RWPE2 (cell line): Measurements from ENCODE around the gene CCDC69.
"Not testable (repeated sequence)": the region's sequence is repeated elsewhere in the genome, so short reads cannot be mapped to it uniquely, and the experiment has no call there.

Source experiments
- ATAC-seq: fragments of 200-7000 bp; cut with Tn5 transposase; 3 replicates; pipeline ENCODE4 v1.9.1; 2021; ENCODE audit warnings: low read depth
- DNase-seq: peaks from one replicate; pipeline ENCODE4 v3.0.0-alpha.2; 2020; ENCODE audit warnings: low spot score
- H3K27ac ChIP-seq: fragments of 450-650 bp; 2 replicates; pipeline ENCODE4 v1.5.1; 2017; ENCODE audit warnings: mild to moderate bottlenecking; ENCODE audit not compliant: poor library complexity, severe bottlenecking
- H3K27me3 ChIP-seq: fragments of 250-450 bp; sonication (Bioruptor Pico); 2 replicates; pipeline ENCODE4 v1.5.1; 2021; ENCODE audit warnings: mild to moderate bottlenecking, moderate library complexity; ENCODE audit not compliant: insufficient read depth, poor library complexity, severe bottlenecking
- H3K36me3 ChIP-seq: fragments of 250-450 bp; sonication (Bioruptor Pico); 2 replicates; pipeline ENCODE4 v1.5.1; 2020; ENCODE audit warnings: low read depth, mild to moderate bottlenecking, moderate library complexity
- H3K4me1 ChIP-seq: fragments of 250-450 bp; sonication (Bioruptor Pico); 2 replicates; pipeline ENCODE4 v1.5.1; 2021; ENCODE audit warnings: mild to moderate bottlenecking, moderate library complexity; ENCODE audit not compliant: insufficient read depth, poor library complexity, severe bottlenecking
- H3K4me3 ChIP-seq: fragments of 250-450 bp; sonication (Bioruptor Pico); 2 replicates; pipeline ENCODE4 v1.5.1; 2021; ENCODE audit warnings: mild to moderate bottlenecking, moderate library complexity; ENCODE audit not compliant: severe bottlenecking
- H3K9me3 ChIP-seq: fragments of 250-450 bp; sonication (Bioruptor Pico); 2 replicates; pipeline ENCODE4 v1.5.1; 2021; ENCODE audit warnings: mild to moderate bottlenecking, moderate library complexity; ENCODE audit not compliant: severe bottlenecking
- CTCF ChIP-seq: fragments of 450-650 bp; IDR thresholded peaks from one replicate; pipeline ENCODE4 v1.5.1; 2017; ENCODE audit warnings: mild to moderate bottlenecking, moderate library complexity; ENCODE audit not compliant: poor library complexity, severe bottlenecking

The CCDC69 gene

DNA sequence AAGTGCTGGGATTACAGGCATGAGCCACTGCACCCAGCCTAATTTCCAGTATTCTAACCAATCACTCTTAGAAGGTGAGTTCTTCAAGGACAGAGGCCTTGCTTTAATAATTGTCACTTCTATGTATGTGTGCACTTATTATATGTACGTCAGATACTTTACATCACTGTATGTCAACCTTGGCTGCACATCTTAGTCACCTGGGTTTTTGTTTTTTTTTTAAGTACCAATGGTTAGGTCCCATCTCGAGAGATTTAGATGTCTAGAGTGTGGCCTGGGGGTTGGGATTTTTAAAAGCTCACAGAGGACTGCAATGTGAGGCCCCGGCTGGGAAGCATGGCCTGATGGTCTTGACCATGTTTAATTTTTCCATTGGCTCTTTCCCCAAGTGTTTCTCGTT is 19.2 kb upstream of the CCDC69 start:
- no peak for TF ChIP-seq CTCF
- H3K4me1 ChIP-seq, result no peaks in the 10 kb centered on the region
- no peaks in the 10 kb centered on the region for H3K36me3 ChIP-seq
- no peaks in the 10 kb centered on the region for H3K27me3 ChIP-seq
- no peaks in the 10 kb centered on the region for H3K9me3 ChIP-seq
- no peak for DNase-seq
- H3K4me3 ChIP-seq, result no peak overlapping the region
- ATAC-seq, result no peak
- H3K27ac ChIP-seq, result no peak overlapping the region

DNA sequence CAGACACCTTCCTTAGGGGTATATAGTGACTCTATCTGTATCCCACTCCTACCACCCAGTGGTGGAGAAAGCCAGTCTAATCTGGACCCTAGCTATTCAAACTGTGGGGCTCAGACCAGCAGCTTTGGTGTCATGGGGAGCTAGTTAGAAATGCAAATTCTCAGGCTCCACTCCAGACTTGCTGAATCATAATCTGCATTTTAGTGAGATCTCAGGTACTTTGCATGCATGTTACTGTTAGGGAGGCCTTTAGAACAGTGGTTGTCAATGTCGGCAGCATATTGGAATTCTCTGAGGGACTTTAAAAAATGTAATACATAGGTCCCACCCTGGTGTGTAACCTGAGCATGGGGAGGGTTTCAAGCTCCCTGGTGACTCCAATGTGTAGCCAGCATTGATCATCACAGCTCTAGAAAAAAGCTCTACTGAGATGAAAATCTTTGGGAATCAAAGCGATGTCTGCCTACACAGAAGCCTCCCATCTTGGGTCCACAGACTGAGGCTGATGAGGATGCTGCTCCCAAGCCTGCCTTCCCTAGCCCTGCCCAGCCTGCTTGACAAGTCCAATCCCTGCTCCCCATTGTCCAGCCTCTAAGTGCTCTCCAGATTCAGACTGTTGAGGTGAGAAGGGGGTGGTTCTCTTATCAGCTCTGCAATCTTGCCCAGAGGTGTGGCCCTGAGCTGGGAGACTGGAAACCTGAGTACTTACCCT is 17.2 kb upstream of the CCDC69 start:
- no peak overlapping the region for H3K27ac ChIP-seq
- ATAC-seq (peak; percentile 45), DNase-seq (no peak)
- no peaks in the 10 kb centered on the region for H3K9me3 ChIP-seq
- H3K4me1 ChIP-seq, result no peaks in the 10 kb centered on the region
- H3K36me3 ChIP-seq, result no peaks in the 10 kb centered on the region
- H3K4me3 ChIP-seq, result no peak overlapping the region
- no peaks in the 10 kb centered on the region for H3K27me3 ChIP-seq
- TF ChIP-seq CTCF, result no peak

DNA sequence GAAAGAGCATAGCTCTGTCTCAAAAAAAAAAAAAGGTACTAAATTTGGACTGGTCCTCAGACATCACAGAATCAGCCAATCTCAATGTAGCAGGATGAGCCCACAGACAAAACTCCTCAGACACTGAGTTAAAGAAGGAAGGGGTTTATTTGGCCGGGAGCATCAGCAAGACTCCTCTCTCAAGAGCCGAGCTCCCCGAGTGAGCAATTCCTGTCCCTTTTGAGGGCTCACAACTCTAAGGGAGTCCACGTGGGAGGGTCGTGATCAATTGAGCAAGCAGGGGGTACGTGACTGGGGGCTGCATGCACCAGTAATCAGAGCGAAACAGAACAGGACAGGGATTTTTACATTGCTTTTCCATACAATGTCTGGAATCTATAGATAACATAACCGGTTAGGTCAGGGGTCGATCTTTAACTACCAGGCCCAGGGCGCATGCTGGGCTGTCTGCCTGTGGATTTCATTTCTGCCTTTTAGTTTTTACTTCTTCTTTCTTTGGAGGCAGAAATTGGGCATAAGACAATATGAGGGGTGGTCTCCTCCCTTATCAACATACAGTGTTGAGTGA is 16.5 kb upstream of the CCDC69 start:
- not testable (repeated sequence) for DNase-seq, H3K27me3 ChIP-seq, H3K27ac ChIP-seq, H3K4me3 ChIP-seq, H3K4me1 ChIP-seq, H3K9me3 ChIP-seq, H3K36me3 ChIP-seq, ATAC-seq

DNA sequence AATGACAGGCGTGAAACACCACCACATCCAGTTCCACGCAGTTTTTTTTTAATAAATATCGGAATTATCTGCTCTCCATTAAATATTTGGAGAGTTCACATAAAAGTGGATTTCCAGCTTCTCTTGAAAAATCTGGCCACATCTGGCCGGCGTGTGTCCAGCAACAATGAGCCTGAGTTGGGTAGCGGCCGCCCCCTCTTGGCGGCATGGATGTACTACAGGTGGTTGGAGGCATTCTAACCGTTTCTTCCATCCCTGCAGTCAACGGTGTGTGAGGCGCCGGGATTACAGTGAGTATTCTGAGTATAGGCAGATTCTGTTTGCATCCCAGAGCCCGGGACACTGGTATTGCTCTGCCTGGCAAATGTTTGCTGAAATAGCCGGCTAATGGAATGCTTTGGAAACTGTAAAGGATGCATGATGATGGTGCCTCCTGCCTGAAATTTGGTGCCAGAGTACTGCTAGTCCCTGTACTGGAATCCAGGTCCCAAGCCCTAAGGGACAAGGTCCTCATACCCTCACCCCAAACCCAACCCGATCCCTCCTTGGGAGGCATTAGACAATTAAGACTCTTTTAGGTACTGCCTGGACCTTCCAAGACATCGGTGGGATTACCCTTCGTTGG is 15.5 kb upstream of the CCDC69 start:
- DNase-seq (no peak), ATAC-seq (peak; percentile 62)
- Histone ChIP-seq H3K9me3 (no peaks in the 10 kb centered on the region), H3K4me1 (no peaks in the 10 kb centered on the region), H3K36me3 (no peaks in the 10 kb centered on the region), H3K27me3 (no peaks in the 10 kb centered on the region), H3K4me3 (no peak overlapping the region), H3K27ac (no peak overlapping the region)
- TF ChIP-seq CTCF, result peak; percentile 97

- no peak for DNase-seq
These were observed 14.4 kb upstream of the CCDC69 start for GRCh38 chr5:151238303-151238741.

More at GRCh38 chr5:151238303-151238741, 14.4 kb upstream of the CCDC69 start:
- H3K27me3 ChIP-seq, result no peaks in the 10 kb centered on the region
- H3K4me3 ChIP-seq, result no peak overlapping the region
- no peaks in the 10 kb centered on the region for H3K9me3 ChIP-seq
- no peak for ATAC-seq
- TF ChIP-seq CTCF, result no peak
- no peaks in the 10 kb centered on the region for H3K36me3 ChIP-seq
- no peaks in the 10 kb centered on the region for H3K4me1 ChIP-seq
- H3K27ac ChIP-seq, result no peak overlapping the region
